Measurements from ENCODE around the gene CRELD2.

DNA sequence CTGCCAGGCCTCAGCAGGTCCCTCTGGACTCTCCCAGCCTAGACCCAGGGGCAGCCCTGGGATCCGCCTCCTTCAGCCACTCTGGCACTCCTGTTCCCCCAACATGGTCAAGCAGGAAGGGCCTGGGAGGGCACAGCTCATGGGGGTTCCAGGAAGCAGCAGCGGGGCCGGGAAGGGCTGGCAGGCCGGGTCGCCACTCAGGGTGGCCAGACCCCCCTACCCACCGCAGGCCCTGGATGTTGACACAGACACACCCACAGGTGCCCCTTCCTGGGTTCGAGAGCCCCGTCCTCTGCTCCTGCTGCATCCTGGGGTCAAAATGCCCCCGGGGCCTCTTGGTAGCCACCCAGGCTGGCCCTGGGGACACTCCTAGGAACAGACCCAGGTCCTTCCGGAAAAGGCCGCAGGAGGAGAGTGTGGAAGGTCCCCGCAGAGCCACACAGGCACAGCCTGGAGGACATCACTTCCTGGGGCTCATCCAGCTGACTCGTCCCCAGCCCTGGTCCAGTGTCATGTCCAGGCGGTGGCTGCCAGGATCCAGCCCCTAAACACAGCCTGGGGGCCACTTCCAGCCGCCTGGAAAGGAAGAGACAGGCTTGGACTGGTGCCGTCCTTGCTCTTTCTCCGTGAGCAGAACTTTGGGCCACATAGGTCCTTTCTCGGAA, 35.4 kb downstream of the CRELD2 start:
- TF ChIP-seq, protein P1, sequence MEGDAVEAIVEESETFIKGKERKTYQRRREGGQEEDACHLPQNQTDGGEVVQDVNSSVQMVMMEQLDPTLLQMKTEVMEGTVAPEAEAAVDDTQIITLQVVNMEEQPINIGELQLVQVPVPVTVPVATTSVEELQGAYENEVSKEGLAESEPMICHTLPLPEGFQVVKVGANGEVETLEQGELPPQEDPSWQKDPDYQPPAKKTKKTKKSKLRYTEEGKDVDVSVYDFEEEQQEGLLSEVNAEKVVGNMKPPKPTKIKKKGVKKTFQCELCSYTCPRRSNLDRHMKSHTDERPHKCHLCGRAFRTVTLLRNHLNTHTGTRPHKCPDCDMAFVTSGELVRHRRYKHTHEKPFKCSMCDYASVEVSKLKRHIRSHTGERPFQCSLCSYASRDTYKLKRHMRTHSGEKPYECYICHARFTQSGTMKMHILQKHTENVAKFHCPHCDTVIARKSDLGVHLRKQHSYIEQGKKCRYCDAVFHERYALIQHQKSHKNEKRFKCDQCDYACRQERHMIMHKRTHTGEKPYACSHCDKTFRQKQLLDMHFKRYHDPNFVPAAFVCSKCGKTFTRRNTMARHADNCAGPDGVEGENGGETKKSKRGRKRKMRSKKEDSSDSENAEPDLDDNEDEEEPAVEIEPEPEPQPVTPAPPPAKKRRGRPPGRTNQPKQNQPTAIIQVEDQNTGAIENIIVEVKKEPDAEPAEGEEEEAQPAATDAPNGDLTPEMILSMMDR (IDR thresholded peaks at IDR 0.05): no peak
- TF ChIP-seq POLR2A (IDR thresholded peaks at IDR 0.05): no peak

All from thyroid gland (tissue), 4 donors.